ENCODE measurements around the gene ELP4.

ELP4 gene

DNA sequence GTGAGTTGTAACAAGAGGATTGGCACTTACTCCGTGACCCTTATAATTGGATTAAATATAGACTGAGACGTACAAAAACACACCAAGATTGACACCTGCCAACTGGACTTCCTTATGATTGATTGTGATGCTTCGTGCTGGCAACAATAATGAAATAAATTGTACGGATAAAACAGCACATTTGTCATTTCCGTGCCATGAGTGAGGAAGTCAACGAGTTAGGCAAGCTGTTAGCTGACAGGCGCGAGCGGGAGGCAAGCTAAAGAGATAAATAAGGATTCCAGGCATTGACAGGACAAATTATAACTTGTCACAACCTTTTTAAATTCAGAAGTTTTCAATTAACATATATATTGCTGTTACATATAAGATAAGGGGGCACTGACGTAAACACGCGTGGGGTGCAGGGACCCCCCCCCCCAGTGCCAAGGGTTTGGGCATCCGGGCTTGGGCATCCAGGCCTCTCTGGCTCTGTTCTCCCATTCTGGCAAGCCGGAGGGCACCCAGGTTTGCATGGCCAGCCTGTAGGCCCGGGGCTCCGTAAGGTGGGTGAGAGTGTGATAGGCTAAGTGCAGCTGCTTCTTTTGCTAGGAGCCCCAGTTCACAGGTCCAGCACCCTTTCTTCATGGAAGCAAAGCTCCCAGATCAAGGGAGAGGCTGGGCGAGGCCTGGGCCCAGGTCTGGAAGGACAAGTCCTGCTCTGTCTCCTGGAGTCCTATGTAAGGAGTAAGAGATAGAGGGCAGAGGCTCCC is 312.8 kb downstream of the ELP4 start:
- TF ChIP-seq POLR2A (IDR thresholded peaks at IDR 0.05; ENCODE audit: low read depth, low read length), result no peak
- no peak for TF ChIP-seq POLR2AphosphoS5 (IDR thresholded peaks at IDR 0.05; ENCODE audit: low read depth, low read length)
- no peak for TF ChIP-seq PAX5 (IDR thresholded peaks at IDR 0.05; ENCODE audit: insufficient read depth, low read length, severe bottlenecking)
- no peak for TF ChIP-seq SPI1 (IDR thresholded peaks at IDR 0.05; ENCODE audit: low read depth, low read length)
- TF ChIP-seq POU2F2 (IDR thresholded peaks at IDR 0.05; ENCODE audit: low read depth, low read length), result no peak
- no peak for TF ChIP-seq TAF1 (IDR thresholded peaks at IDR 0.05; ENCODE audit: low read depth, low read length)
- FAIRE-seq (no peak), DNase-seq (ENCODE audit: insufficient read length, low spot score) (peak; percentile 1)

DNA sequence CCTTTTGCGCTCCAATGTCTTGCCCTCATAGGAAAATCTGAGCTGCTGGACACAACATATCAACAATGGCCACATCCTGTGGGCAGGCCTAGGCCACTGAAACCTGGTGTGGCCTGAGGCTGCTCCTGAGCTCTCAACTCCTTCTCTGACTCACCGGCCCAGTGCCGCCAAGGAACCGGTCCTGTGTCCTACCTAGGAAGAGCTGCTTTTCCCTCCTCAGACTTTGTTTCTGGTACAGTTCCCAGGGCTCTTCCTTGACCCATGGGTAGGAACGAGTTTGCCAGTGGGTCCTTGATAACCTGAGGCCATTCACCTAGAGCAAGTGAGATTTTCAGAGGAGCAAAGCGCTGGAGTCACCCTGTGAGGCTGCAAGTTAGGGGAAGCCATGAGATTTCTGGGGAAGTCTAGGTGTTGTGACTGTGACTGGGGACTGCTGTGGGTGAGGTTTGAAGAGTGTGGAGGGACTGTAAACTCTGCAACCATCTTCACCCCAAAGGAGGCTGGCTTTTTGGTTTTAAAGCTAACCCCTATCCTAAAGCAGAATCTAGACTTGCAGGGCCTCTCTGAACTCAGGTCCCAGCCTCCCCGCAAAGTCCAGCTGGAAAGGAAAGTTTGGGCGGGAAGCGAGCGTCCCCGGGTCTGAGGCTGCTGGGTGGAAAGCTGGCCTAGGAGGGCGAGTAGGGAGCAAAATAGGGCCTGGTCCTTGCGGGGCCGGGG is 313.5 kb downstream of the ELP4 start:
- DNase-seq (ENCODE audit: insufficient read length, low spot score) (peak; percentile 12), FAIRE-seq (no peak)
- no peak for TF ChIP-seq POLR2AphosphoS5 (IDR thresholded peaks at IDR 0.05; ENCODE audit: low read depth, low read length)

DNA sequence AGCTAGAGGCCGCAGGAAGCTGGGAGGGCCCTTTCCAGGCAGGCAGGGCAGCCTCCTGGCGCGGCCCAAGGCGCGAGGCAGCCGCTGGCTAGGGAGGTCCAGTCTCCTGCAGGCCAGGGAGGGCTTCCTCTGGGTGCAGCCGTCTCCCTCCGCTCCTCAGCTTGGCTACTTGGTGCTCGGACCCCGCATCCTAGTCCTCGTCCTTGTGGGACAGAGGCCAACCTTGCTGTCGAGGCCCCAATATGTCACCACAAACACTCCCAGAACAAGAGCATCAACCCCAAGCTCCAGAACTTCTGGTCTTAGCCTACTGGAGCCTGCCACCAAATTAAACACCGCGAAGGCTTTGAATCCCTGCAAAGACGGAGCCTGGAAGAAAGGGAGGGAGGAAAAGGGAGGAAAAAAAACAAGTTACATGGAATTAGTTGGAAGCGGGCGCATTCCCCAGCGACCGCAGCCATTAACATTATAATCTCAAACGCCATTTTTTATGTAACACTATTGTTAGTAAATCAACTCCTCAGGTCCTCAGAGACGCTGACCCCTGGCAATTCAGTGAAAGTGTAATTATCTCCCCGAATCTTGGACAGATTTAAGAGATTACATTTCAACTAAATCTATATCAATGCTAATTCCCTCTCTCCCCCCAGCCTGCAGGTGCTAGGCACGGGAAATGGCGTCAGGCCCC is 314.2 kb downstream of the ELP4 start:
- FAIRE-seq (no peak), DNase-seq (ENCODE audit: insufficient read length, low spot score) (no peak)
- no peak for TF ChIP-seq TAF1 (IDR thresholded peaks at IDR 0.05; ENCODE audit: low read depth, low read length)
- TF ChIP-seq POLR2A (IDR thresholded peaks at IDR 0.05; ENCODE audit: low read depth, low read length), result no peak
- no peak for TF ChIP-seq SPI1 (IDR thresholded peaks at IDR 0.05; ENCODE audit: low read depth, low read length)
- TF ChIP-seq POU2F2 (IDR thresholded peaks at IDR 0.05; ENCODE audit: low read depth, low read length), result no peak
- no peak for TF ChIP-seq PAX5 (IDR thresholded peaks at IDR 0.05; ENCODE audit: insufficient read depth, low read length, severe bottlenecking)
- no peak for TF ChIP-seq POLR2AphosphoS5 (IDR thresholded peaks at IDR 0.05; ENCODE audit: low read depth, low read length)

DNA sequence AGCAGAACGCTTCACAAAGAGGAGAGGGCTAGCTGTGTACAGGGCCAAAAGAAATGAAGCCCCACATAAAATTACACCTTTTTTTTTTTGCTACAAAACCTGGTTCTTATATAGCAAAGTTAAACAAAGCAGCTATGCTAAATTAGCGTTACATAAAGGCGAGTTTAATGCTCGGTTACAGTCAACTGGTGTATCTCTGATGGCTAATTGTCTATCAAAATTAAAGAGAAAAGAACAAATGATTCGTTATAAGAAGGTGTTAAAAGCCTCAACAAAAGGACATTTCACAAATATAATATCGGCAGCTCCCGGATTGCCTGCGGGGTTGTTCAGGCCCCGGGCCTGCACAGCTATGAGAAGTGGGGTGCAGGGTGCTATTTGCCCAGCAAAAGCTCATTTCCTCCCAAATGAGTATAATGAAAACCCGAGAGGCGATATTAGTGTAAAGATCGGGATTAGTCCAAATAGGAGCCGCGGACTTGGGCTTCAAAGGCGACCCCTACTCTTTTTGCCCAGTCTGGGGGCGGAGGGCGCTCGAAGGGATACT is 314.8 kb downstream of the ELP4 start:
- TF ChIP-seq TAF1 (IDR thresholded peaks at IDR 0.05; ENCODE audit: low read depth, low read length) (no peak), PAX5 (IDR thresholded peaks at IDR 0.05; ENCODE audit: insufficient read depth, low read length, severe bottlenecking) (no peak), POLR2A (IDR thresholded peaks at IDR 0.05; ENCODE audit: low read depth, low read length) (no peak), POU2F2 (IDR thresholded peaks at IDR 0.05; ENCODE audit: low read depth, low read length) (no peak)
- FAIRE-seq, result no peak
- DNase-seq (ENCODE audit: insufficient read length, low spot score), result no peak

DNA sequence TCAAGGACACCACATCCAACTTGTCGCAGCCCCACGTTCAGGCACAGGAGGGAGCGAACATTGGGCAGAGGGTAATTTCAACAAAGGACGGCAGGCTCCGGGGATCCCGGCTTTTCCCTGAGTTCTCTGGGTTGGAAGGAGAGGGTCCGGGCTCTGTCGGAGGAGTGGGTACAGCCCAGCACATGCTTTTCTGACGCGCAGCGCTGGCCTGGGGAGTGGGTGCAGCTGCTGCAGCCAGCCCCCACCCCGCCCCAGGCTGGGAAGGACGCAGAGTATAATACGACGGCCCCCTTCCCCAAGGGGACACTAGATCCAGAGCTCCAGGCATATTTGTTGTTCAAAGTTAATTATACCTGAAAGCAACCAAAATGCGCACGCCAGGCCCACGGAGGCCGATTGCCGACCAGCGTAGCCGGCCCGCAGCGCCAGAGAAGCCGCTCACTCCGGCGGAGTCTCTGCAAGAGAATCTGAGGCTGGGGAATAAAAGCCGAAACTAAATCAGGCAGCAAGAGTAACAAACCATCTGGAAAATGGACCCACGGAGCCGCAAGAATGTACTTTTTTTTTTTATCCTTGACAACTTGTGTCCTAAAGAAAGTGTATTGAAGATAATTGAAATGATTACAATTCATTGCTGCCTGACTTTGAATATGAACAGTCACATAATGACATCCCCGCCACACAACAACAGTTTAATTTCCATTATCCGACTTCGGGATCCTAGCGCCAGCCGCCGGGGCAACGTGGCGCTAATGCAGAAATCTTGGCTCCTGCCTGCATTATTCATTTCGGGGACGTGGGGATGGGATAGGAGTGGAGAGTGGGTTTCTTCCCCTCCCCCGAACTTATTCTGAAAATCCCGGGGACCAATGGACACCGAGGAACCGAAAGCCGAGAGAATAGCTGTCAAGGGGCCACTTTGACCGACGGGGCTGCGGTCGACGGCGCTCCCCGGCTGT is 315.6 kb downstream of the ELP4 start:
- no peak for FAIRE-seq
- no peak for TF ChIP-seq TAF1 (IDR thresholded peaks at IDR 0.05; ENCODE audit: low read depth, low read length)
- TF ChIP-seq SPI1 (IDR thresholded peaks at IDR 0.05; ENCODE audit: low read depth, low read length), result no peak
- TF ChIP-seq POLR2A (IDR thresholded peaks at IDR 0.05; ENCODE audit: low read depth, low read length), result no peak
- no peak for TF ChIP-seq POLR2AphosphoS5 (IDR thresholded peaks at IDR 0.05; ENCODE audit: low read depth, low read length)
- no peak for TF ChIP-seq PAX5 (IDR thresholded peaks at IDR 0.05; ENCODE audit: insufficient read depth, low read length, severe bottlenecking)
- TF ChIP-seq POU2F2 (IDR thresholded peaks at IDR 0.05; ENCODE audit: low read depth, low read length), result no peak
- DNase-seq (ENCODE audit: insufficient read length, low spot score), result no peak

DNA sequence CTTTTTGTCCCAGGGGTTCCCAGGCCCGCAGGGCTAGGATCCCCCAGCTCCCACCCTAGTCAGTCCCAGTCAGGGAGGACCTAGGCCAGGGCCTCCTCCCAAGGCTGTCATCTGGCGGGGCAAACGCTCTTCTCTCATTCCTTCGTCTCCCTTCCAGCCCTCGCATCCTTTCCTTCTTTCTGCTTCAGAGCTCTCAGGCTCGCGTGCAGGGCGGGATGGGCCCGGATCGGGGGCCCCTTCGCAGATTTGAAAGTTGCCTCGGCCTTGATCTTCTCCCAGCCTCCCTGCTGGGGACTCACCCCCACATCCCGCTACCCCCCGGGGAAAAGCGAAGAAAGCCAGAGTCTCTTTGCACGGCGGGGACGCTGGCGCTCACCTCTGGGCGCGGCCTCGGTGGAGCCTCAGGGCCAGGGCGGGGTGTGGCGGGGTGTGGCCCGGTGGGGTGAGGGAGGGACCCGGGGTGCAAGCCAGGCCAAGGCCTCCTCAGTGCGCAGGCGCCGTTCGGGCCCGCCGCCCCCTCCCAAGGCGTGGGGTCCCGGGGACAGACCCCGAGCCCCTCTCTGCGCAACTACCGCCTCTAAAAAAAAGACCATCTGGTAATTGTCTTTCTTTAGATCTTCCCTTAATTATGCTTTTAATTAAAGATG is 316.4 kb downstream of the ELP4 start:
- no peak for FAIRE-seq
- TF ChIP-seq PAX5 (IDR thresholded peaks at IDR 0.05; ENCODE audit: insufficient read depth, low read length, severe bottlenecking) (no peak), SPI1 (IDR thresholded peaks at IDR 0.05; ENCODE audit: low read depth, low read length) (no peak), POLR2AphosphoS5 (IDR thresholded peaks at IDR 0.05; ENCODE audit: low read depth, low read length) (no peak), TAF1 (IDR thresholded peaks at IDR 0.05; ENCODE audit: low read depth, low read length) (no peak), POLR2A (IDR thresholded peaks at IDR 0.05; ENCODE audit: low read depth, low read length) (no peak), POU2F2 (IDR thresholded peaks at IDR 0.05; ENCODE audit: low read depth, low read length) (no peak)
- DNase-seq (ENCODE audit: insufficient read length, low spot score), result no peak

DNA sequence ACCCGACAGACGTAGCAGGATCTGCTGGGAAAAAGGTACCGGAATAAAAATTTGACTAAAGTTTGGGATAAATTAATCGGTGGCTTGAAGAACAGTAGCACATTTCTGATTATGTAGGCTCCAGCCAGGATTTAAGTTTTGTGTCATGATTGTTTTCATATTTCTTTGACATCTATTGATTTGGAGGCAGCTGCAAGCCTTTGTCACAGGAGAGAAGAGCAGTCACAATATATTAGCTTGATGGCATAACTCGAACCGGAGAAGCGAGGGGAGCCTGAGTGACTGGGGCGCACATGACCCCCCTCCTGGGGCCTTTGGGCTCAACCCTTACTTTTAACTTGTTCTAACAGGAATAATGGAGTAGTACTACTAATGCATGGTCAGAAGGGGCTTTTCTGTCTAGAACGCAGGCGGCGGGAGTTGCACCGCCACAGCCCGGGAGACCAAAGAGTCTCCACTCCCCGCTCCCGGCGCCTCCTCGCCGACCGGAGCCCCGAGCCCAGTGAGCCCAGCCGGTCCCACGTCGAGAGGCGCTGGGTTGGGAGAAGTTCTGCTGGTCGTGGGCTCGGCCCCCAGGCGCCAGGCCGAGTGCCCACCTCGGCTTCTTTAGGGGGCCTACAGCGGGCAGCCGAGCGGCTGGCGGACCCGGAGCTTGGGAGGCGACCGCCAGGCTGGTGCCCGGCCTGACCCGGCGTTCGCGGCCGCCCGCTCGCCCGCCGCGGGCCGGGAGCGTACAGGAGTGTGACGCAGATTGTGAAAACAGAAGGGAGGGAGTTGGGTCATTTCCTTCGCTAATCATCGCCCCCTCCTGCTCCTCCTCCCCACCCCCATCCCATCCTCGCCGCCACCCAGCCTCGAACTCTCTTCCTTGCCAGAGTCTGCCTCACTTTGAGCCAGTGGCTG is 317.2 kb downstream of the ELP4 start:
- TF ChIP-seq POLR2AphosphoS5 (IDR thresholded peaks at IDR 0.05; ENCODE audit: low read depth, low read length), result no peak
- TF ChIP-seq PAX5 (IDR thresholded peaks at IDR 0.05; ENCODE audit: insufficient read depth, low read length, severe bottlenecking), result no peak
- TF ChIP-seq POU2F2 (IDR thresholded peaks at IDR 0.05; ENCODE audit: low read depth, low read length), result no peak
- TF ChIP-seq POLR2A (IDR thresholded peaks at IDR 0.05; ENCODE audit: low read depth, low read length), result no peak
- TF ChIP-seq TAF1 (IDR thresholded peaks at IDR 0.05; ENCODE audit: low read depth, low read length), result no peak
- no peak for TF ChIP-seq SPI1 (IDR thresholded peaks at IDR 0.05; ENCODE audit: low read depth, low read length)
- FAIRE-seq (no peak), DNase-seq (ENCODE audit: insufficient read length, low spot score) (no peak)
